H1 (cell line): Measurements from ENCODE around the gene CEP85L. TPM values are rescaled to one million over a fixed set of nuclear protein-coding genes. Genes with fewer than 3 reads are reported as not detected.

Experiments used
- BCL11A ChIP-seq, 2 experiments: IDR thresholded peaks; one replicate each; pipeline ENCODE4 v1.6.1; 2011; ENCODE audit warnings: low read depth in 2 of 2, low read length in 2 of 2, mild to moderate bottlenecking in 2 of 2
- CBX5 ChIP-seq: fragments of 300-800, 300-1000 bp; sonication (generic); IDR thresholded peaks from 2 replicates; pipeline ENCODE4 v1.7.1; 2016; ENCODE audit warnings: antibody characterized with exemption, low read length, low read depth
- SP4 ChIP-seq: IDR thresholded peaks from 2 replicates; pipeline ENCODE4 v1.6.1; 2012; ENCODE audit warnings: low read length, inconsistent platforms
- TCF12 ChIP-seq: IDR thresholded peaks from 2 replicates; pipeline ENCODE4 v1.6.1; 2011; ENCODE audit warnings: low read depth, mild to moderate bottlenecking, low read length
- polyA plus RNA-seq, 7 experiments: library from polyadenylated mRNA; depleted of rRNA in 3 of 7; stranded (reverse) in 5 of 7; unstranded in 2 of 7; fragments of >200 nt in 5 of 7; fragments of 200-250 nt in 2 of 7; gene quantifications; 1 replicate in 5 of 7; 2 replicates in 1 of 7; 4 replicates in 1 of 7; pipeline versions ENCODE4 v1.2.1 to v1.2.3, GENCODE V29; 2011 to 2013; ENCODE audit warnings: missing spikeins in 2 of 7, mixed read lengths in 2 of 7
- total RNA-seq: library from RNA; stranded (reverse); fragmentation: NEBNext Ultra II Directional; extraction: Animal tissue kit (Norgen Biotek cat#: 25700); gene quantifications from 2 replicates; pipeline ENCODE4 v1.2.1, GENCODE V29; 2021
- TF ChIP-seq, protein P1 (sequence below): IDR thresholded peaks from 2 replicates; pipeline ENCODE4 v1.6.1; 2012; ENCODE audit warnings: low read length, inconsistent platforms
- TF ChIP-seq, protein P2 (sequence below): IDR thresholded peaks from 2 replicates; pipeline ENCODE4 v1.6.1; 2011; ENCODE audit warnings: low read length, improper control_type of control experiment

CEP85L gene
- total and polyA plus RNA-seq, 2 of the 8 experiments (the other 6 are each of a cell fraction or from before 2014, with no cell fraction given), result 3.2 to 27.6 TPM

DNA sequence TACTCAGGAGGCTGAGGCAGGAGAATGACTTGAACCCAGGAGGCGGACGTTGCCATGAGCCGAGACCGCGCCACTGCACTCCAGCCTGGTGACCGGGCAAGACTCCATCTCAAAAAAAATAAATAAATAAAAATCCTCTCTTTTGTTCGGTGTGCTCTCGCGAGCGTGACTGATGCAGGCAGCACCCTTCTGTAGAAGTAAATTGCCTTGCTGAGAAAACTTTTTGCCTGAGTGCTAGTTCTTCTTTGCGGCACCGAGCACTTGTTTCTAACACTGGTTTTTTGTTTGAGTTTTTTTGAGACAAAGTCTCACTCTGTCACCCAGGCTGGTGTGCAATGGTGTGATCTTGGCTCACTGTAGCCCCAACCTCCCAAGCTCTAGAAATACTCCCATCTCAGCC is 72.8 kb downstream of the CEP85L start (continued):
- TF ChIP-seq TCF12 (no peak), CBX5 (no peak), BCL11A (IDR thresholded peaks at IDR 0.05; ENCODE audit: low read depth in 2 of 2, low read length in 2 of 2) (no peak), SP4 (no peak)
- TF ChIP-seq, protein P1, sequence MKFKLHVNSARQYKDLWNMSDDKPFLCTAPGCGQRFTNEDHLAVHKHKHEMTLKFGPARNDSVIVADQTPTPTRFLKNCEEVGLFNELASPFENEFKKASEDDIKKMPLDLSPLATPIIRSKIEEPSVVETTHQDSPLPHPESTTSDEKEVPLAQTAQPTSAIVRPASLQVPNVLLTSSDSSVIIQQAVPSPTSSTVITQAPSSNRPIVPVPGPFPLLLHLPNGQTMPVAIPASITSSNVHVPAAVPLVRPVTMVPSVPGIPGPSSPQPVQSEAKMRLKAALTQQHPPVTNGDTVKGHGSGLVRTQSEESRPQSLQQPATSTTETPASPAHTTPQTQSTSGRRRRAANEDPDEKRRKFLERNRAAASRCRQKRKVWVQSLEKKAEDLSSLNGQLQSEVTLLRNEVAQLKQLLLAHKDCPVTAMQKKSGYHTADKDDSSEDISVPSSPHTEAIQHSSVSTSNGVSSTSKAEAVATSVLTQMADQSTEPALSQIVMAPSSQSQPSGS, result no peak
- TF ChIP-seq, protein P2, sequence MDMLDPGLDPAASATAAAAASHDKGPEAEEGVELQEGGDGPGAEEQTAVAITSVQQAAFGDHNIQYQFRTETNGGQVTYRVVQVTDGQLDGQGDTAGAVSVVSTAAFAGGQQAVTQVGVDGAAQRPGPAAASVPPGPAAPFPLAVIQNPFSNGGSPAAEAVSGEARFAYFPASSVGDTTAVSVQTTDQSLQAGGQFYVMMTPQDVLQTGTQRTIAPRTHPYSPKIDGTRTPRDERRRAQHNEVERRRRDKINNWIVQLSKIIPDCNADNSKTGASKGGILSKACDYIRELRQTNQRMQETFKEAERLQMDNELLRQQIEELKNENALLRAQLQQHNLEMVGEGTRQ, result no peak
